Measurements from ENCODE around the gene ZNF77.

- TF ChIP-seq POLR2A (IDR thresholded peaks at IDR 0.05; ENCODE audit: low read length) (no peak), GATA1 (IDR thresholded peaks at IDR 0.05; ENCODE audit: low read depth, low read length) (no peak)
Measured at GRCh38 chr19:2922987-2923386, 21.8 kb downstream of the ZNF77 start.
